Activated CD4-positive, CD25-positive, alpha-beta regulatory T cell (primary cell): ENCODE measurements around the gene P2RY6.

ENCODE experiments used
- DNase-seq, 4 experiments: peaks; one replicate each; lab custom pipeline; 2025; lab: John Stamatoyannopoulos, UW

Gene P2RY6

GRCh38 chr11:73317803-73318202 lies 45.7 kb downstream of the P2RY6 start:
- DNase-seq: no peak

- no peak for DNase-seq
Measured at GRCh38 chr11:73318501-73319011, 46.4 kb downstream of the P2RY6 start.

DNA sequence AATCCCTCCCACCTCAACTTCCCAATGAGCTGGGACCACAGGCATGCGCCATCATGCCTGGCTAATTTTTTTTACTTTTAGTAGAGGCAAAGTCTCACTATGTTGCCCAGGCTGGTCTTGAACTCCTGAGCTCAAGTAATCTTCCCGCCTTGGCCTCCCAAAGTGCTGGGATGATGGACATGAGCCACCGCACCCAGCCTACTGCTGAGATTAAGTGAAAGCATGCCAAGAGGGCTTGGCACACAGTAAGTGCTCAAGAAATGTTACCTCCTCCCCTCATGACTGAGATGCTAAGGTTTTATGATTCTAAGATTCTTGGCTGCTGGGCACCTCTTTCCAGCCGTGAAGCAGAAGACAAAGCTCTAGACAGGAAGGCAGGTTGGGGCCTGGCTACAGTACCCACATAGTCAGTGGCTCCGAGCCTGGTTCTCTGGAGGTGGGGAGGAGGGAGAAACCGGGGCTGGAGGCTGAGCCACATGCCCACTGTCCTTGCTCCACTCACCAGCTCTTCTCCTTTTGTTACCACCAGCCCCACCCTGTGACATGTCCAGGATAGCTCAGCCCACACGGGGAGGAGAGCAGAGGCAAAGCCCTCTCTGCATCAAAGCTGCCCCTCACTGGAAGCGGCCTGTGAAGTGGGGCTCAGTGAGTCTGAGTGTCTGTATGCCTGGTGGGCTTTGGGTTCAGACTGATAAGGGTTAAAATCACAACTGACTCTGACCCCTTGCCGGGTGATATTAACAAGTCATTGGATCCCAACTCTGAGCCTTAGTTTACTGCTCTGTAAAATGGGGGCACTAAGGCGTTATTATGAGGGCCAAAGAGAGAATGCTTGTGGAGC lies 48.8 kb downstream of the P2RY6 start:
- no peak for DNase-seq

DNA sequence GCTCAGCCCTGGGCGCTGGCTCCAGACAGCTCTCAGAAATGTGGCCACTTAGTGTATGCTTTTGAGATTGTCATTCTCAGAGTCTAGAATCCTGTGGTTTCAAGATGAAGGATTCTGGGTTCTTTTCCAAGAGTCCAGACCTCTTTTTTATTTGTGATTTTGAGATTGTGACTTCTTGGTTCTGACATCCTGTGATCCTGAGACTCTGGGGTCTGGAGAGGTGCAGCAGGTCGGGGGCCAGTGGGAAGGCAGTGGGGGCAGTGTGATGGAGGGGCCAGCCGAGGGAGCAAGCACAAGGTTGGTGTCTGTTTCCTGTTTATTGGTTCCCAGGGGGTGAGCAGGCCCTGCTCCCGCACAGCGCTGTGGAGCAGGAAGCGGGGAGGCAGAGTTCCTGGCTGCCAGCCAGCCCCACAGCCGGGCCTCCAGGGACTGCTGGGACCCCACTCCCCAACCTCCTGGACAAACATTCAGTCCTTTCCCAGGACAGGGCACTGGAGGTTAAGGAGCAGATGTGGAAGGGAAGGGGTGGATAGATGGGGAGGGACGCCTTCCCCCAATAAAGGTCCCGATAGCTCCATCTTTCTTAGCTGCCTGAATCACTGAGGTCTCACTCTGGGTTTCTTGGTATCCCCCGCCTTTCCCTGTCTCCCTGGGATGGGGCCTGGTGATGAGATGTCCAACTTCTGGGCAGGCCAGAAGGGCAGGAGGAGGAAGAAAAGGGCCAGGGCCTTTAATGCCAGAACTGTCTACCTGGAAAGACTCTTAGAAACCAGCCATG lies 49.7 kb downstream of the P2RY6 start:
- no peak for DNase-seq

DNA sequence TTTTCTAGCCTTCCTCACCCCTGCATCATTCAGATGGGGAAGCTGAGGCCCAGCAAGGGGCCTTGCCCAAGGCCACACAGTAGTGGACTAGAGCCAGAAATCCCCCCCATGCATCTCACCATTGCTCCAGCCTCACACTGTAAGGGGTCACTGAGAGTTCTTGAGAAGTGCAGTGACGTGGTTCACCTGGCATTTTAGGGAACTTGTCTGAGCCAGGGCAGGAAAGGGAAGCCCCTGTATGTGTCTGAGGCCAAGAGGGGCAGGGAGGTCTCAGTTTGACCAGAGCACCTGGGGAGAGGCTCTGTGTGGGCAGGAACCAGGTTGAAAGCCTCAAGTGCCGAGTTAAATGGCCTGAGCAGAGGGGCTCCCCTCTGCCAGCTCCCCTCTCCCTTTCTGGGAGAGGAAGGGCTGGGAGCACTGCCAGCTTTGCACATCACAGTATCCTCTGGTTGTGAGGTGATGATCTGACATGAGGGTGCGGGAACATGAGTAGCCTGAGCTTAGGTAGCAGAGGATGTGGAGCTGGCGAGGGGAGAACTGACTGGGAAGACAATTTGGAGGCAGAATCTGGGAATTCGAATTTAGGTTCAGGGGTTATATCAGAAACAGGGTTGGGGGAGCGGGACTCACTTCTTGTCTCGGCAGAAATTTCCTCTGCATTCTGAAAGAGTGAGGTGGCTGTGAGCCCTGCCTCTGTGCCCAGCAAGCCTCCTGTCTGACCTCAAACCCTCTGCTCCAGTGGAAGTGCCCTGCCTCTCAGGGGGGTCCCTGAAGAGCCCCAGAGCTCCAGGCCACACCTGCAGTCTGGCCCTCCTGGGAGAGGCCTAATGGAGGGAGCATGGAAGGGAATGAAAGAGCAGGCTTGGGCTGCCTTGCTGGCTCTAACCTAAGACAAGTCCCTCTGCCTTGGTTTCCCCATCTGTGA lies 50.5 kb downstream of the P2RY6 start:
- DNase-seq: no peak

DNA sequence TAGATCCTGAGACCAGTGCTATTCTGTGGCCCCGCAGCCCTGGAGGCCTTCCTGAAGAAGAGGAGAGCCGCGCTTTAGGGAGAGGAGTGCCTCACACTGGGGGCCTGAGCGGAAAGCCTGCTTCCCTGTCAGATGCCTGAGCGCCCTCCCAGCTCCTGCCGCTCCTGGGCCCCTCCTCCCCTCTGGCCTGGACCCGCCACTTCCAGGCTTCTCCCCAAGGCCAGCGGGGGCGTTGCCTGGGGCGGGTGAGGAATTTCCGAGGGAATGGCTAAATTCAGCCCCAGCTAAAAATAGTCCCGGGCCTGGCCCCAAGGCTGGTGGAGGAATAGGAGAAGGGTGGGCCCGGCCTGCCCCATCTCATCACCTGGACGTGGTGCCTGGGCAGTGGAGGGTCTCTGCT lies 51.3 kb downstream of the P2RY6 start:
- DNase-seq: no peak

- DNase-seq: no peak
Measured at GRCh38 chr11:73324116-73324515, 52.0 kb downstream of the P2RY6 start.

DNA sequence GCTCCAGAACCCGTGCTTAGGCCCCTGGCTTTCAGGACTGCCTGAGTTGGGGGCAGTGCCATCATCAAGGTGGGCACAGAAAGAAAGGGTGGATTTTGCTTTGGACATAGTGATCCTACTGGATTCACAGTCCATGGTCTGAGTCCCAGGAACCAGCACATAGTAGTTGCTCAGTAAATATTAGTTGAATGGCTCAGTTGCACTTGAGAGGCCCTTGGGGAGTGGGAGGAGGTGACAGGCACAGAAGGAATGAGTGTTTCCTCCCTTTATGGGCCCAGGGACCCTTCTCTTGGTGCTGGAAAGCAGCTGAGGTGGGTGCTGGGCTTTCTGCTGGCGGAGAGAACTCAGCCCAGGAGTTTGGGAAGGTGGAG lies 52.5 kb downstream of the P2RY6 start:
- DNase-seq: no peak

GRCh38 chr11:73325036-73325981 lies 53.2 kb downstream of the P2RY6 start:
- no peak for DNase-seq

- DNase-seq: no peak
Measured at GRCh38 chr11:73326929-73327811, 55.0 kb downstream of the P2RY6 start.

- no peak for DNase-seq
Measured at GRCh38 chr11:73327812-73328364, 55.8 kb downstream of the P2RY6 start.

DNA sequence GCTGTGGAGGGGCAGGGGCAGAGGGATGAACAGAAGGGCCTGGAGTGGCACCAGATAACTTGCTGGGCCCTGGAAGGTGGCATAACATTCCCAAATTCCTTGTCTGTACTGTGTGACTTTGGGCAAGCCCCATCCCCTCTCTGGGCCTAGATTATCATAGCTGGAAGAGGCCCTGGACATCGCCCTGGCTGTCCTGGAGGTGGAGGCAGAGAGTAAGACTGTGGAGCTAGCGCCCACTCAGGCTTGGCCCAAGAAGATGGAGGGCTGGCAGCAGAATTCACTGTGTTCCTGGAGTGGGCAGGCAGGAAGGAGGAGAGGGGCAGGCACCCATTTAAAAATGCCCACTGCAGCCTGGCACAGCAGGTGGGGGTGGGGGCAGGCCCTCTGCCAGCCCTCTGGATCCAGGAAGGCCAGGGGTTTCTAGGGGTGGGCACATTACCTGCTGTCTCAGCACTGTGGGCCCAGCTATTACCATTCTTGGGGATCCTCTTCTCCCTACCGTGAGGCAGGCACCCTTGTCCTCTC lies 58.5 kb downstream of the P2RY6 start:
- no peak for DNase-seq

DNA sequence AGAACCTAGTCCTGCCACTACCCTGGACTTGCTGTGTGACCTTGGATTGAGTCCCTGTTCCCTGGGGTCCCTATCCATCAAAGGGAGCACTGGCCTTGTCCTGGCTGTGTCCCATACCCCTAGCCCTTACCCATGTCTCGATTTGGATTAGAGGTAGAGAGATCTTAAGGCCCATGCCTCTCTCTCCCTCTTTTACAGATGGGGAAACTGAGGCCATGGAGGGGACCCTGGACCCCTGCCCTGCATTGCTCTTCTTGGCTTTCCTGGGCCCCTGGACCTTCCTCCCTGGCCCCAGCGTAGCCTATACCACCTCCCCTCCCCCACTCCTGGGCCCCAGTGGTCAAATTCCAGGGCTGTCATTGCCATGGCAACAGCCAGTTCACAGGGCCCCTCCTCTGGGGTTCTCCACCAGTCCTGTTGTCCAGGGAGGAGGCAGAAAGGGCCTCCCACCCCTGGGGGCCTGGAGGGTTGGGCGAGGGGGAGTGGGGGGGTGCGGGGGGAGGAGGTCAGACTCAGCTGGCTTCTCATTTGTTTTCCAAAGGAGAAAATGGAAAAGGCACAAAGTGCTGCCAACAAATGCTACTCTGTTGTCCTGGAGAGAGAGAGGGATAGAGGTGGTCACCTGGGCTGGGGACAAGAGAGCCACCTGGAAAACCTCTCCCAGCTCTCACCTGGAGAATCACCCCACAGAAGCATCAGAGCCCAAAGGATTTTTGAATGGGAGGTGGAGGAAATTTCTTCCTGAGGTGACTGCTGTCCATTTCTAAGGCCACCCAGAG lies 59.2 kb downstream of the P2RY6 start:
- no peak for DNase-seq

DNA sequence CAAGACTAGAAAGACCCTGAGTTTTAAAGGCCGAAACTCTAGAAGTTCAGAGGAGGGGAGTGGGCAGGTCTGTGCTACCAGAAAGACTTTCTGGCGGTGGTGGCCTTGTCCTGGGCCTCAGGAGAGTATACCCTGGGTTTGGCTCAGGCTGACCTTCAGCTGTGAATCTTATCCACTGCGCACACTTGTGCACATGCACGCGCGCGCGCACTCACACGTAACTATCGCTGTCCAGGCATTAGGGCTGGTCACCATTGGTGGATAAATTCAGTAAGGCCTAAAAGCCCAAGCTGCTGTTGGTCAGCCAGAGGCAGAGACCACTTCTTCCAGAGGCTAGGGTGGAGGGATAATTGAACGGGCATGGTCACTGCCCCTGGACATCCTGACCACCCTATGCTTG lies 61.0 kb downstream of the P2RY6 start:
- DNase-seq: no peak

DNA sequence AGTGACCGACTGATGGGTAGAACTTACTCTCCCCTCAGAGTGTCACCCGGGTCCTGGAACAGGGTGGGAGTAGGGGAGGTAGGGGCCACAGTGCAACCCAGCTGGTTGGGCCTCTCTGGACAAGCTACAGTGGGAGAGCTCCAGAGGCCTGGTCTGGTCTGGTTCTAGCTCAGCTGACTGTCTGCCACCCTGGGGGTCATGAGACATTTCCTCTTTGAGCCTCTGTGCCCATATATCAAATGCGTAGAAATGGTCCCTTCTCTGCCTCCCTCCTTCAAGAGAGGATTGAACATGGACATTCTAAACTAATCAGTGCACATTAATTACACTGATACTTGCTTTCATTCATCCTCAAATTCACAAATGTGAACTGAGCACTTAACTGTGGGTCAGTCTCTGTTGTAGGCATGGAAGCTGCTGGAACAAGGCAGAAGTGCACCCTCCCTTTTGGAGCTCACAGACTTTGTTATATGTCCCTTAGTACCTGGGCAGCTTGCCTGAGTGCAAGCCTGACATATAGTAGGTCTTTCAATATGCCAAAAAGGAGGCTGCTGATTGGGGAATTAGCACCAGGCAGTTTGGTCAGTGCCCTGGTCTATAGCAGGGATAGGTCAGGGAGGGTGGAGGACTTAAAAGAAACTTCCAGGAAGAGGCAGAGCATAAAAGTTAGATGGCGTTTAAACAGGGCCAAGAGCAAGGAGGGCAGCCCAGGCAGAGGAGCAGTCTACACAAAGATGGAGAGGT lies 61.7 kb downstream of the P2RY6 start:
- DNase-seq: no peak

DNA sequence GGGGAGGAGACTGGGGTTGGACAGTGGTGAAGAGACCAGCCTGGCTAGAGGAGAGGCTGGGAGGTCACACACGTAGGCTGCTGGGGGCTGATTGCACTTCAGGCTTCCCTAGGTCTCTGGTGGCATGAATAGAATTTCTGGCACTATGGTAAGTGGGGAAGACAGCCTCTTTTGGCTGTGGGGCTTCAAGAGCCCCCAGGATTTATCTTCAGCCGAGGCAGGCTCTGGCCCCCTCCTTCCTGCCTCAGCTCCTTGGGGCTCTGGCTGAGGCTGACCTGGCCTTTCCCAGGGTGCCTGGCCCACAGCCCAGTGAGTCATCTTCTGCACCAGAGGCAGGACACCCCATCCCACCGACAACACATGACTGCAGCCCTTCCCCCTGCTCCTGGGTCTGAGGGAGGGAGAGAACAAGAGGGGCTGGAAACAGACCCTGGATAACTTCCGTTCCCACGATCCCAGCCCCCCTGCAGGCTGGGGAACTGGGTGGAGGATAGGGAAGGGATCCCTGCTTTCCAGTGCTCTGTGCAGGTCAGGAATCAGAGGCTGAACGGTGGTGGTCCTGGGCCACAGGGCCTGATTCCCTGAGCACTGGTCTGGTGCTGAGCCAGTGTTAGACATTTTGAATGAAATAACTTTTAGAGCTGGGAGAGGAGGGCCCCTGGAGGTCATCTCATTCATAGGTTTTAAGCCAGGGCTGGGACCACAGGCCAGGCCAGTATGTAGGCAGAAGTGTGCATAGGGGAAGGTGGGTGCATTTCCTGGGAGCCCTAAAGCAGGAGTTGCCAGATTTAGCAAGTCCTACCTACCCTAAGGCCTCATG lies 62.5 kb downstream of the P2RY6 start:
- no peak for DNase-seq
